Activated CD4-positive, alpha-beta T cell treated with anti-CD3 and anti-CD28 coated beads, Interleukin-2, amount 10 ng/mL, durations not matched to agents 7 days and 5 days (primary cell): ENCODE data around the gene TTLL5. TPM values are rescaled to one million over a fixed set of nuclear protein-coding genes. Genes with fewer than 3 reads are reported as not detected.

Source experiments
- CTCF ChIA-PET: fragments of 350-600 bp; sonication (Branson Sonifier 250); formaldehyde crosslinking; loops from one replicate; lab custom pipeline; 2021; ENCODE audit warnings: antibody characterized with exemption; lab: Charles Lee
- POLR2A ChIA-PET: fragments of 350-600 bp; sonication (Branson Sonifier 250); formaldehyde crosslinking; loops from one replicate; lab custom pipeline; 2021; ENCODE audit warnings: antibody characterized with exemption; lab: Charles Lee
- DNase-seq: peaks from one replicate; pipeline ENCODE4 v3.0.0-alpha.2; 2020
- H3K27ac Mint-ChIP-seq: one replicate; pipeline ENCODE4 v1.8.0; 2021; ENCODE audit warnings: mild to moderate bottlenecking, moderate library complexity, mixed read lengths
- H3K27me3 Mint-ChIP-seq: one replicate; pipeline ENCODE4 v1.8.0; 2021; ENCODE audit warnings: mixed read lengths
- H3K36me3 Mint-ChIP-seq: one replicate; pipeline ENCODE4 v1.8.0; 2021; ENCODE audit warnings: low read depth, mixed read lengths
- H3K4me1 Mint-ChIP-seq: one replicate; pipeline ENCODE4 v1.8.0; 2021; ENCODE audit warnings: mixed read lengths
- H3K4me3 Mint-ChIP-seq: one replicate; pipeline ENCODE4 v1.8.0; 2021; ENCODE audit warnings: mild to moderate bottlenecking, moderate library complexity, mixed read lengths
- H3K9me3 Mint-ChIP-seq: one replicate; pipeline ENCODE4 v1.8.0; 2021; ENCODE audit warnings: mixed read lengths
- total RNA-seq, 2 experiments: library from RNA; stranded (reverse); gene quantifications; one replicate each; pipeline ENCODE4 v1.2.3, GENCODE V29; 2021

The TTLL5 gene, protein sequence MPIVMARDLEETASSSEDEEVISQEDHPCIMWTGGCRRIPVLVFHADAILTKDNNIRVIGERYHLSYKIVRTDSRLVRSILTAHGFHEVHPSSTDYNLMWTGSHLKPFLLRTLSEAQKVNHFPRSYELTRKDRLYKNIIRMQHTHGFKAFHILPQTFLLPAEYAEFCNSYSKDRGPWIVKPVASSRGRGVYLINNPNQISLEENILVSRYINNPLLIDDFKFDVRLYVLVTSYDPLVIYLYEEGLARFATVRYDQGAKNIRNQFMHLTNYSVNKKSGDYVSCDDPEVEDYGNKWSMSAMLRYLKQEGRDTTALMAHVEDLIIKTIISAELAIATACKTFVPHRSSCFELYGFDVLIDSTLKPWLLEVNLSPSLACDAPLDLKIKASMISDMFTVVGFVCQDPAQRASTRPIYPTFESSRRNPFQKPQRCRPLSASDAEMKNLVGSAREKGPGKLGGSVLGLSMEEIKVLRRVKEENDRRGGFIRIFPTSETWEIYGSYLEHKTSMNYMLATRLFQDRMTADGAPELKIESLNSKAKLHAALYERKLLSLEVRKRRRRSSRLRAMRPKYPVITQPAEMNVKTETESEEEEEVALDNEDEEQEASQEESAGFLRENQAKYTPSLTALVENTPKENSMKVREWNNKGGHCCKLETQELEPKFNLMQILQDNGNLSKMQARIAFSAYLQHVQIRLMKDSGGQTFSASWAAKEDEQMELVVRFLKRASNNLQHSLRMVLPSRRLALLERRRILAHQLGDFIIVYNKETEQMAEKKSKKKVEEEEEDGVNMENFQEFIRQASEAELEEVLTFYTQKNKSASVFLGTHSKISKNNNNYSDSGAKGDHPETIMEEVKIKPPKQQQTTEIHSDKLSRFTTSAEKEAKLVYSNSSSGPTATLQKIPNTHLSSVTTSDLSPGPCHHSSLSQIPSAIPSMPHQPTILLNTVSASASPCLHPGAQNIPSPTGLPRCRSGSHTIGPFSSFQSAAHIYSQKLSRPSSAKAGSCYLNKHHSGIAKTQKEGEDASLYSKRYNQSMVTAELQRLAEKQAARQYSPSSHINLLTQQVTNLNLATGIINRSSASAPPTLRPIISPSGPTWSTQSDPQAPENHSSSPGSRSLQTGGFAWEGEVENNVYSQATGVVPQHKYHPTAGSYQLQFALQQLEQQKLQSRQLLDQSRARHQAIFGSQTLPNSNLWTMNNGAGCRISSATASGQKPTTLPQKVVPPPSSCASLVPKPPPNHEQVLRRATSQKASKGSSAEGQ (N-terminal part only)
- total RNA-seq = 10 to 100 TPM; 33.3 to 43.3 TPM

DNA sequence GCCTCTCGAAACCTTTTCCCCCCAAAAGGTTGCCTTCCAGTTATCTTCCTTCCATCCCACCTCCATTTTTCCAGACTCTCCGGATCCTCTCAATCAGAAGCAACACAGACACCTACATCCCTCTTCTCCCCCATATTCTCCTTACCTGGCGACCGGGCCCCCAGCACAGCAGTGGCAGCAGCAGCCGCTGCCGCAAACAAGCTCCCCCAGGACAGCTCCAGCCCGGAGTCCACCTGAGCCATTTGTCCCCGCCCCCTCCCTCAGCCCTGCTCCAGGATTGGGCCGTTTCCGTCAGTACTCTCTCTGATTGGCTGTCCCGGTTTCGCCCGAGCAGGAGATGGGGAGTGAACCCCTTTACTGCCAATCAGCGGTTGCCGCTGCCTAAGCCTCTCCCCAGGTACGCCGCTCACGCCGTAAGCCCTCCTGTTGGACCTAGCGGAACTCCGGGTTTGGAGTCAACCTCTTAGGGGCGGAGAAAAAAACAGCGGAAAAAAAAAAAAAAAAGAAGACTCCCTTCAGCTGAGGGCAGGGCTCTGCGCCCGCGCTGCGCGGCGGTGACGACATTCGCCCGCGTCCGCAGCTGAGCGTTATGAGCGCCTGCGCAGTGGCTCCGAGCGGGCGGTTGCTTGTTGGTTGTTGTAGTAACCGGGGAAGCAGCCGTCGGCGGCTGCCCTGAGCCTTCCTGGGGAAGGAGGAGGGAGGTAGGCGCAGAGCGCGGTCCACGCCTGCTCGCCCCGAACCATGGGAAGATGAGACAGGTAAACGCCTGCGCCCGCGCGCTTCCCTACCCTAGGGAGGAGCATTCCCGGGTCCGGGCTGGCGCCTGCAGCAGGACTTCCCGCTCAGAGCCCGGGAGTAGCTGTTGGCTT, at the start of gene TTLL5, which contains the start of gene ERG28:
TSS of gene TTLL5 (plus strand) at position 617 of the 869 bp plus-strand sequence. CDS start 1,904 bp downstream, outside the sequence.
TSS of gene ERG28 (minus strand) at position 247 of the 869 bp plus-strand sequence. CDS start 3,374 bp downstream, outside the sequence.
- ChIA-PET POLR2A (interaction anchor here (0.7 kb wide), 1 partner anchor 172 kb away, joined by 3 read pairs; no protein-coding TSS in a partner anchor), CTCF (interaction anchor here (0.6 to 2.1 kb wide), 7 partner anchors 10 to 352 kb away, joined by 3 to 7 read pairs (median 3); partner anchors contain the start of gene TGFB3)
- Mint-ChIP-seq H3K27me3 (no peaks in the 10 kb centered on the region), H3K36me3 (peaks cover 16% of the 10 kb centered on the region), H3K27ac (peak within 1 kb of the TSS; percentile 93), H3K9me3 (no peaks in the 10 kb centered on the region), H3K4me1 (peaks cover 40% of the 10 kb centered on the region), H3K4me3 (peak within 1 kb of the TSS; percentile 100)
- DNase-seq = peak; percentile 98

GRCh38 chr14:75612157-75612556, 48.9 kb upstream of the TTLL5 start:
- no peak overlapping the region for H3K4me3 Mint-ChIP-seq
- H3K27me3 Mint-ChIP-seq = no peaks in the 10 kb centered on the region
- no peaks in the 10 kb centered on the region for H3K4me1 Mint-ChIP-seq
- peaks cover 17% of the 10 kb centered on the region for H3K9me3 Mint-ChIP-seq
- no peak for DNase-seq
- H3K36me3 Mint-ChIP-seq = peaks cover 2% of the 10 kb centered on the region
- CTCF ChIA-PET = no interaction called here
- POLR2A ChIA-PET = no interaction called here
- H3K27ac Mint-ChIP-seq = no peak overlapping the region

DNA sequence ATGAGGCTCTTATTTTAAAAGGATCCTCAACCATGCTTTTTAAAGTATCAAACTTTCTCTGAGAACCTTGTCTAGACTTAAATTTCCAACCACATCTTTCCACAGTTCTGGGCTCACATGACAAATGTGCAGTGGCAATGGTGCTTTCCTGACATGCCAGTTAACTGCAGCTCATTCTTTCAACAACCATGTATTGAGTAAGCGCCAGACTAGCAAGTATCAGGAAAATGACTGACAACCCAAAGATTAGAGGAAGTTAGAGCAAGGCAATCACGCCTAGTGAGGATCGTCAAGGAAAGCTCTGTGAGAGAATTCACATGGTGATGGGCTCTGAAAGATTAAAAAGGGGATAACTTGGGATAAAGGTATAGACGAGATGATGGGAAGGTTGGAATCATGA, 46.9 kb upstream of the TTLL5 start:
- no peak for DNase-seq
- H3K9me3 Mint-ChIP-seq = peaks cover 11% of the 10 kb centered on the region
- H3K4me1 Mint-ChIP-seq = no peaks in the 10 kb centered on the region
- CTCF ChIA-PET = interaction anchor here (0.6 kb wide), 1 partner anchor 909 kb away, joined by 4 read pairs; no protein-coding TSS in a partner anchor
- no peaks in the 10 kb centered on the region for H3K36me3 Mint-ChIP-seq
- H3K27me3 Mint-ChIP-seq = no peaks in the 10 kb centered on the region
- POLR2A ChIA-PET = no interaction called here
- H3K27ac Mint-ChIP-seq = no peak overlapping the region
- no peak overlapping the region for H3K4me3 Mint-ChIP-seq

GRCh38 chr14:75615200-75615599, 45.8 kb upstream of the TTLL5 start:
- H3K9me3 Mint-ChIP-seq = peaks cover 11% of the 10 kb centered on the region
- H3K27ac Mint-ChIP-seq = no peak overlapping the region
- H3K27me3 Mint-ChIP-seq = no peaks in the 10 kb centered on the region
- no peaks in the 10 kb centered on the region for H3K36me3 Mint-ChIP-seq
- POLR2A ChIA-PET = interaction anchor here (0.7 kb wide), 1 partner anchor 10 kb away, joined by 3 read pairs; no protein-coding TSS in a partner anchor
- H3K4me3 Mint-ChIP-seq = no peak overlapping the region
- CTCF ChIA-PET = no interaction called here
- DNase-seq = no peak
- no peaks in the 10 kb centered on the region for H3K4me1 Mint-ChIP-seq

DNA sequence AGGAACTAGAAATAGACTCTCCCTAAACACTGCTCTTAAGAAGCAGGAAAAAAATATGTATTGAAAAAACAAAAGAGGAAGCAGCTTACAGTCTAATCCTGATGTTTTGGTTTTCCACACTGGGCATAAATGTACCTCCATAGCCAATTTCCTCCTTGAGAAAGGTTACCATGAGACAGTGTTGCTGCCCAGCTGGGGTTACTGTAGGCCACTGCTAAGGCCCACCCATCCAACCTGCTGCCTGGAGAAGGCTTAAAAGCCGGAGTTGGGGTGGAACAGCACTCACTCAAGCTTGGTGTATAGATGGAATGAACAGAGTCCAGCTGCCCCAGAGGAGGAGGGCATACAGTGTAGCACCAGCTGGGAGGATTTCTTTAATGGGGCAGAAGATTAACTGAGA, 41.5 kb upstream of the TTLL5 start:
- CTCF ChIA-PET = interaction anchor here (1.2 to 1.4 kb wide), 4 partner anchors 9 to 768 kb away, joined by 3 to 5 read pairs (median 4); no protein-coding TSS in a partner anchor
- H3K27ac Mint-ChIP-seq = no peak overlapping the region
- H3K9me3 Mint-ChIP-seq = peaks cover 3% of the 10 kb centered on the region
- H3K27me3 Mint-ChIP-seq = no peaks in the 10 kb centered on the region
- H3K4me1 Mint-ChIP-seq = no peaks in the 10 kb centered on the region
- POLR2A ChIA-PET = no interaction called here
- H3K36me3 Mint-ChIP-seq = no peaks in the 10 kb centered on the region
- no peak overlapping the region for H3K4me3 Mint-ChIP-seq
- DNase-seq = no peak

- CTCF ChIA-PET = interaction anchor here (1.0 to 1.5 kb wide), 2 partner anchors 12 kb away, joined by 3 read pairs; no protein-coding TSS in a partner anchor
- Mint-ChIP-seq H3K36me3 (no peaks in the 10 kb centered on the region), H3K4me3 (no peak overlapping the region), H3K9me3 (no peaks in the 10 kb centered on the region), H3K4me1 (no peaks in the 10 kb centered on the region), H3K27me3 (no peaks in the 10 kb centered on the region), H3K27ac (no peak overlapping the region)
- no peak for DNase-seq
- POLR2A ChIA-PET = interaction anchor here (0.6 kb wide), 1 partner anchor 10 kb away, joined by 3 read pairs; no protein-coding TSS in a partner anchor
Observed at GRCh38 chr14:75625034-75625433, 36.0 kb upstream of the TTLL5 start.

GRCh38 chr14:75626396-75626795, 34.6 kb upstream of the TTLL5 start:
- H3K4me3 Mint-ChIP-seq = no peak overlapping the region
- no peak for DNase-seq
- ChIA-PET POLR2A (no interaction called here), CTCF (interaction anchor here (1.5 kb wide), 1 partner anchor 49 kb away, joined by 3 read pairs; no protein-coding TSS in a partner anchor)
- no peaks in the 10 kb centered on the region for H3K36me3 Mint-ChIP-seq
- no peaks in the 10 kb centered on the region for H3K9me3 Mint-ChIP-seq
- no peak overlapping the region for H3K27ac Mint-ChIP-seq
- H3K27me3 Mint-ChIP-seq = no peaks in the 10 kb centered on the region
- H3K4me1 Mint-ChIP-seq = no peaks in the 10 kb centered on the region

- no peaks in the 10 kb centered on the region for H3K4me1 Mint-ChIP-seq
- no peak overlapping the region for H3K27ac Mint-ChIP-seq
- no peaks in the 10 kb centered on the region for H3K9me3 Mint-ChIP-seq
- CTCF ChIA-PET = interaction anchor here (1.5 kb wide), 1 partner anchor 49 kb away, joined by 3 read pairs; no protein-coding TSS in a partner anchor
- POLR2A ChIA-PET = no interaction called here
- no peaks in the 10 kb centered on the region for H3K27me3 Mint-ChIP-seq
- DNase-seq = no peak
- H3K4me3 Mint-ChIP-seq = no peak overlapping the region
- H3K36me3 Mint-ChIP-seq = no peaks in the 10 kb centered on the region
Observed at GRCh38 chr14:75626863-75627262, 34.2 kb upstream of the TTLL5 start.

DNA sequence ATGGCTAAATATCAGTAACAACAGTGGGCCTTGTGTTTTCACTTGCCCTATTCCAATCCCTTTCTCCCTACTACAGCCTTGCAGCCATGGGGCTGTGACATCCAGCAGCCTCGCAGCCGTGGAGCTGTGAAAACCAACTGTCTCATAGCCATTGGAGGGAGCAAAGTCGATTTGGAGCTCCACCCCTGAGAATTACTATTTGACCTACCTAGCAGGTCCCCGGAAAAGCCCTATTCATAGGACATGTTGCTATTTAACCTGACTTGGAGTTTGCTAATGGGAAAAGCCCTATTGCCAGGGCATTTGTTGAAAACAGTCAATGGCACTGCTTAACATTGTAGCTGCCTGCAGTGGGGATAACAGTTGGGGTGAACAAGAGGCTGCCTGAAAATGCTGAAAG, 33.6 kb upstream of the TTLL5 start:
- ChIA-PET POLR2A (no interaction called here), CTCF (no interaction called here)
- no peaks in the 10 kb centered on the region for H3K4me1 Mint-ChIP-seq
- H3K27ac Mint-ChIP-seq = no peak overlapping the region
- H3K4me3 Mint-ChIP-seq = no peak overlapping the region
- H3K9me3 Mint-ChIP-seq = no peaks in the 10 kb centered on the region
- no peaks in the 10 kb centered on the region for H3K36me3 Mint-ChIP-seq
- no peak for DNase-seq
- no peaks in the 10 kb centered on the region for H3K27me3 Mint-ChIP-seq

DNA sequence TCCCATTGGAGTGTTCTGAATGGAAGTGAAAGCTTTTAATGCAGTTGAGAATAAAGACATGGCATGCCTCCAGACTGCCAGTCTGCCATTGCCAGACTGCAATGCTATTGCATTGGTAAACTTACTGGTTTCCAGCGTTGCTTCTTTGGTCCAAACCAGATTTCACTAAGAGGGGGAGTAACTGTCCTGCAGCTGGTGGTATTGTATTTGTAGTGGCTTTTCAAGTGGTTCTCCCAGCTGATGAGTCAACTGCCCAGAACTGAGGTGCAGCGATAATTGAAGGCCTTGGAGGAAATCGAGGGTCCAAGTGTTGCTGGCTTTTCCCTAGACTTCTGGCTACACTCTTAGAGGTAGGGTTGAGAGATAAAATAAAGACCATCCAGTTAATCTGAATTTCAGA, 32.2 kb upstream of the TTLL5 start:
- DNase-seq = no peak
- POLR2A ChIA-PET = interaction anchor here (0.6 kb wide), 1 partner anchor 19 kb away, joined by 5 read pairs; no protein-coding TSS in a partner anchor
- no peaks in the 10 kb centered on the region for H3K9me3 Mint-ChIP-seq
- CTCF ChIA-PET = interaction anchor here (0.7 kb wide), 1 partner anchor 527 kb away, joined by 4 read pairs; no protein-coding TSS in a partner anchor
- no peaks in the 10 kb centered on the region for H3K36me3 Mint-ChIP-seq
- H3K4me1 Mint-ChIP-seq = no peaks in the 10 kb centered on the region
- no peak overlapping the region for H3K27ac Mint-ChIP-seq
- no peak overlapping the region for H3K4me3 Mint-ChIP-seq
- H3K27me3 Mint-ChIP-seq = no peaks in the 10 kb centered on the region
